ENCODE measurements around the gene SH3PXD2A.

DNA sequence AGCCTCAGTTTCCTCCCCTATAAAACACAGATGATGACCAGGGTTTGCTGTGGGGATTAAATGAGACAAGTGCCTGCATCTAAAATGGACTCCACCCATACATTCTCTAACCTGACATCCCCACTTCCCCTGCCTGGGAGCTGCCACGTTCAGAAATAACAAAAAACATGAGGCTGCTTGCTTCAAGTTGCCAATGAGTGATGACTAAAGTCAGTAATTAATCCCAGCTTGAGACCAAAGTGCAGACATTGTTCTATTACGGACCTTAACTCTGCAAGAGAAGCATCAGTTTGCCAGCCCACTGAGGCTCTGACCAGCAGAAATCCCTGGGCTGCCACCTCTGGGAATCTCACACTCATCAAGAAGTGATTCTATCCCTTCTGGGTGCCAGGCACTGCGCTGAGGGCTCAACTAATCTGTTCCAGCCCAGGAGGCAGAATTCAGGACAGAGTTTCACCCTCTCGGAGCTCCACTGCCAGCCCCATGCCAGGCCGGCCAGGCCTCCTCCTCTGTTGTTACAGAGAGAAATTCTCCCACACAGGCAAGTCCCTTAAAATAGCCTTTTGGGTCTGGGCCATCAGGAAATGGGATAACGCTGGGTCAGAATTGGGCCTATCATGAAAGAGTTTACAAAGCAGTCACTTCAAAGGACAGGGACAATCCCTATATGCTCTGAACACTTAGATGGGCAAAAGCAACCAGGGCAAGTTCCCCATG lies 11.4 kb downstream of the SH3PXD2A start:
- TF ChIP-seq, protein P1, sequence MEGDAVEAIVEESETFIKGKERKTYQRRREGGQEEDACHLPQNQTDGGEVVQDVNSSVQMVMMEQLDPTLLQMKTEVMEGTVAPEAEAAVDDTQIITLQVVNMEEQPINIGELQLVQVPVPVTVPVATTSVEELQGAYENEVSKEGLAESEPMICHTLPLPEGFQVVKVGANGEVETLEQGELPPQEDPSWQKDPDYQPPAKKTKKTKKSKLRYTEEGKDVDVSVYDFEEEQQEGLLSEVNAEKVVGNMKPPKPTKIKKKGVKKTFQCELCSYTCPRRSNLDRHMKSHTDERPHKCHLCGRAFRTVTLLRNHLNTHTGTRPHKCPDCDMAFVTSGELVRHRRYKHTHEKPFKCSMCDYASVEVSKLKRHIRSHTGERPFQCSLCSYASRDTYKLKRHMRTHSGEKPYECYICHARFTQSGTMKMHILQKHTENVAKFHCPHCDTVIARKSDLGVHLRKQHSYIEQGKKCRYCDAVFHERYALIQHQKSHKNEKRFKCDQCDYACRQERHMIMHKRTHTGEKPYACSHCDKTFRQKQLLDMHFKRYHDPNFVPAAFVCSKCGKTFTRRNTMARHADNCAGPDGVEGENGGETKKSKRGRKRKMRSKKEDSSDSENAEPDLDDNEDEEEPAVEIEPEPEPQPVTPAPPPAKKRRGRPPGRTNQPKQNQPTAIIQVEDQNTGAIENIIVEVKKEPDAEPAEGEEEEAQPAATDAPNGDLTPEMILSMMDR (IDR thresholded peaks at IDR 0.05), result no peak
- no peak for TF ChIP-seq EZH2 (IDR thresholded peaks at IDR 0.05; ENCODE audit: borderline replicate concordance, insufficient read depth, low read depth, low read length, poor library complexity, severe bottlenecking)
